DMS114 treated with DMSO at 0.1 percent for 48 hours (cell line): ENCODE measurements around the gene RLF.

Source experiments
- DNase-seq: peaks from one replicate; lab custom pipeline; 2025; ENCODE audit not compliant: unreplicated experiment; lab: John Stamatoyannopoulos, UW

The RLF gene, protein sequence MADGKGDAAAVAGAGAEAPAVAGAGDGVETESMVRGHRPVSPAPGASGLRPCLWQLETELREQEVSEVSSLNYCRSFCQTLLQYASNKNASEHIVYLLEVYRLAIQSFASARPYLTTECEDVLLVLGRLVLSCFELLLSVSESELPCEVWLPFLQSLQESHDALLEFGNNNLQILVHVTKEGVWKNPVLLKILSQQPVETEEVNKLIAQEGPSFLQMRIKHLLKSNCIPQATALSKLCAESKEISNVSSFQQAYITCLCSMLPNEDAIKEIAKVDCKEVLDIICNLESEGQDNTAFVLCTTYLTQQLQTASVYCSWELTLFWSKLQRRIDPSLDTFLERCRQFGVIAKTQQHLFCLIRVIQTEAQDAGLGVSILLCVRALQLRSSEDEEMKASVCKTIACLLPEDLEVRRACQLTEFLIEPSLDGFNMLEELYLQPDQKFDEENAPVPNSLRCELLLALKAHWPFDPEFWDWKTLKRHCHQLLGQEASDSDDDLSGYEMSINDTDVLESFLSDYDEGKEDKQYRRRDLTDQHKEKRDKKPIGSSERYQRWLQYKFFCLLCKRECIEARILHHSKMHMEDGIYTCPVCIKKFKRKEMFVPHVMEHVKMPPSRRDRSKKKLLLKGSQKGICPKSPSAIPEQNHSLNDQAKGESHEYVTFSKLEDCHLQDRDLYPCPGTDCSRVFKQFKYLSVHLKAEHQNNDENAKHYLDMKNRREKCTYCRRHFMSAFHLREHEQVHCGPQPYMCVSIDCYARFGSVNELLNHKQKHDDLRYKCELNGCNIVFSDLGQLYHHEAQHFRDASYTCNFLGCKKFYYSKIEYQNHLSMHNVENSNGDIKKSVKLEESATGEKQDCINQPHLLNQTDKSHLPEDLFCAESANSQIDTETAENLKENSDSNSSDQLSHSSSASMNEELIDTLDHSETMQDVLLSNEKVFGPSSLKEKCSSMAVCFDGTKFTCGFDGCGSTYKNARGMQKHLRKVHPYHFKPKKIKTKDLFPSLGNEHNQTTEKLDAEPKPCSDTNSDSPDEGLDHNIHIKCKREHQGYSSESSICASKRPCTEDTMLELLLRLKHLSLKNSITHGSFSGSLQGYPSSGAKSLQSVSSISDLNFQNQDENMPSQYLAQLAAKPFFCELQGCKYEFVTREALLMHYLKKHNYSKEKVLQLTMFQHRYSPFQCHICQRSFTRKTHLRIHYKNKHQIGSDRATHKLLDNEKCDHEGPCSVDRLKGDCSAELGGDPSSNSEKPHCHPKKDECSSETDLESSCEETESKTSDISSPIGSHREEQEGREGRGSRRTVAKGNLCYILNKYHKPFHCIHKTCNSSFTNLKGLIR (N-terminal part only)

DNA sequence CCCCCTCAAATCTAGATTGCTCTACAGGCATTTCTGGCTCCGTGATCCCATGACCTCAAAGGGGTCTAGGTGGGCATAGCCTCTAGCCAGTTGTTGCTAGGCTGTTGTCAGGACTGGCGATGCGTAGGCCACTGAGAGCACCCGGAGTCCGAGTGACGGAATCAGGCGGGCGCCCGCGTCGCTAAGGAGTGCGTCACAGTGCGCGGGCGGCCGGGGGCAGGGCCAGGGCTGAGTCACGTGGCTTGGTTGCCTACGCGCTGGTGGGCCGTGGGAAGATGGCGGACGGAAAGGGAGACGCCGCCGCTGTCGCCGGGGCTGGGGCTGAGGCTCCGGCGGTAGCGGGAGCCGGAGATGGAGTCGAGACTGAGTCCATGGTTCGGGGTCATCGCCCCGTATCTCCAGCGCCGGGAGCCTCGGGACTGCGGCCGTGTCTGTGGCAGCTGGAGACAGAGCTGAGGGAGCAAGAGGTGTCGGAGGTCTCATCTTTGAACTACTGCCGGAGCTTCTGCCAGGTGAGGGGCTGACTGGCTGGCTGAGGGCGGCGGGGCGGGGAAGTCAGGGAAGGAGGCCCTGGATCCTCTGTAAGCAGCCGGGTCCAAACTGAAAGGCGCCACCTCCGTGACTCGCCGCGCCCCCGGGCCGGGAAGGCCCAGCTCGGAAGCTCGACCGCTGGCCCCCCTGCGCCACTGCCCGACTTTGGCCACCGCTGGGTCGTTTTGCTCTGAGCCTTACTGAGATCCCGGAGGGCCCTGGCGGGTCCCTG is at the start of gene RLF:
Gene RLF (plus strand): TSS at position 263 of the 763 bp plus-strand sequence. CDS start 13 bp downstream, at position 276.
- peak; percentile 95 for DNase-seq

DNA sequence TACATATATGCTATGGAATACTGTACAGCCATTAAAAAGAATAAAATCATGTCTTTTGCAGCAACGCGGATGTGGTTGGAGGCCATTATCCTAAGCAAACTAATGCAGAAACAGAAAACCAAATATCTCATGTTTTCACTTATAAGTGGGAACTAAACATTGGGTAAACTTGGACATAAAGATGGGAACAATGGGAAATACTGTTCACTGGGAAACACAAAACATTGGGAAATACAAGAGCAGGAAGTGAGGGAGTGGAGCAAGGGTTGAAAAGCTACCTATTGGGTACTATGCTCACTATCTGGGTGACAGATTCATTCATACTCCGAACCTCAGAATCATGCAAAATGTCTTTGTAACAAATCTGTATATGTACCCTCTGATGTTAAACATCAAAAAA is 46.8 kb upstream of the RLF start:
- DNase-seq, result no peak

DNA sequence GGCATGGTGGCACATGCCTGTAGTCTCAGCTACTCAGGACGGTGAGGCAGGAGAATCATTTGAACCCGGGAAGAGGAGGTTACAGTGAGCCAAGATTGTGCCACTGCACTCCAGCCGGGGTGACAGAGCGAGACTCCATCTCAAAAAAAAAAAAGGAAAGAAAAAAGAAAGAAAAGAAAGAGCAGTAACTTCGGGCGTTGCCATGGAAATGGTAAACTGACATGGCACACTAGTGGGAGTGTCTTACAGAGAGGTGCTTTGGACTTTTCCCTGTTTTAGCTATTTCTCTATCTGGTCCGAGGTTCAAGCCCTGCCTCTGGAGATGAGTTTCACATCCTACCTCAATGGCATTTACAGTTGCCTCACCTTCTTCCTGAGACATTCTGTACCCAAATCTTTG is 41.1 kb upstream of the RLF start:
- no peak for DNase-seq

DNA sequence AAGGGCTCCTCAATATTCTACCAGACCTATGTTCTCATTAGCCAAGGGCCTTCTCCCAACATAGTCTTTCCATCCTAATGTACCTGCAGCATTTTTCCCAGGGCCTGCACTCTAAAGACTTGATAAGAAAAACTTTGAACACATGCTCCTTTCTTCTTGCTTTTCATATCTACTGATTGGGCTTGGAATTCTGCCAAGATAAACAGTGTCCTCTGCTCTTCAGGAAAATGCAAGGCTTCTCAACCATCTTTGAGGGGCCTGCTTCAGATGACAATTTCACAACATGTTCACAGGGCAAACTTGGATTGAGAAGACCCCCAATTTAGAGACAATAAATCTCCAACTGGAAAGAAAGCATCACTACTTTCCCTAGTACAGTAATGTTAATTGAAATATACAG is 38.3 kb upstream of the RLF start:
- DNase-seq, result no peak

DNA sequence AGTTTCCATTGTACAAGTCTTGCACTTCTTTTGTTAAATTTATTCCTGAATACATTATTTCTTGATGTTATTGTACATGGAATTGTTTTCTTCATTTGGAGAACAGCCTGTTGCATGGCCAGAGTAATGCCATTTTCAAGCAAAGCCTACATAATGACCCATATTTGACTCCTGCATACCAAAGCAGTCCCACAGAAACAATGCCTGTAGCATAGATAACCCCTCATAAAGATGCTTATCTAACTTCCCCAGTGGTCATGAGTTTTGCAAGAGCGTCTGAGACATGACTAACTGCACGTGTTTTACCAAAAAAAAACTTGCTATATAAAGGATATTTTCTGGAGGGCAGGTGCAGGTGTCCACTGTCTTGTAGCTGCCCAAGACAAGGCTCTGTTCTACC is 30.3 kb upstream of the RLF start:
- DNase-seq, result no peak

DNA sequence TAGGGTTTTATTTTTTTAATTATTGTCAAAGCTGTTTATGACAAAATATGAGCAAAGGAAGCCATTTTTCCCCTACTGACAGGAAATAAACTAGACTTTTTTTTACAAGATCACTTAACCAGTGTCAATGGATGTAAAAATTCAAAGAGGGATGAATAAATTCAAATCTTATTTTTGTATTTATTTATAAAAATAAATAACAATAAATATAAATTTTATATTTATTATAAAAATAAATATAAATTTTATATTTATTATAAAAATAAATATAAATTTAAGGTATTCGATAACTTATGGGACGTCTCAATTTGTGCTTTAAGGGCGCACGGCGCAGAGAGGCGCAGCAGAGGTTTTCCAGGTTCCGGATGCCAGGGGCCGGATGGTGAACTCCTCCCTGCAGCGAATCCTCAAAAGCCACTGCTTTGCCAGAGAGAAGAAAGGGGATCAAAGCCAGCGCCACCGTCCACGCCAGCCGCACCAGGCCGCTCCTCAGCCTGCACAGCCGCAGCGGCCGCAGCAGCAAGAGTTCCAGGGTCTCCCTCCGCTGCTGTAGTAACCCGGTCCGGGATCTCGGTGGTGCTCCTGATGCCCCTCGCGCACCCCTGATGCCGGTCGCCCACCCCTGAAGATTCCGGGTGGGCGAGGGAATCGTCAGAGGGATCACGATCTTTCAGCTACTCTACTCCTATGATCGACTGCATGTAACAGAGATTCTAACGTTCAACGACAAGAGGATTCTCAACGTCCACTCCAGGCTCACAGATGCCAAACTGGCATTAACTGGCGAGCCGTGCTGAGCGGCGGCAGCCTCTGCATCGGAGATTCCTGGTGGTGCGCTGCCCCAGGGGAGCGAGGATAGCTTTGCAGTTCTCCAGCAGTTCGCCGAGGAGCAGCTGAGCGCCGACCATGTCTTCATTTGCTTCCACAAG is 28.5 kb upstream of the RLF start:
- DNase-seq, result peak; percentile 40

DNA sequence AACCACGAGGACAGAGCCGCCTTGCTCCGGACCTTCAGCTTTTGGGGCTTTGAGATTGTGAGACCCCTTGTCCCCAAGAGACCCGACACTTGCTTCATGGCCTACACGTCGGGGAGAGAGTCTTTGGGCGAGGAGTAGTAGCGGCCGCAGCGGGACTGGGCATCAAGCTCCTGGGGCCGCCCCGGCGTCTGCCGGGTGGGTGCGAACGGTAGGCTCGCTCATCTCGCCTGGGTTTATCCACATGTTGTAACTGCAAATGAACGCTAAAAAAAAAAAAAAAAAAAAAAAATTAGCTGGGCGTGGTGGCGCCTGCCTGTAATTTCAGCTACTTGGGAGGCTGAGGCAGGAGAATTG is 27.9 kb upstream of the RLF start:
- no peak for DNase-seq

DNA sequence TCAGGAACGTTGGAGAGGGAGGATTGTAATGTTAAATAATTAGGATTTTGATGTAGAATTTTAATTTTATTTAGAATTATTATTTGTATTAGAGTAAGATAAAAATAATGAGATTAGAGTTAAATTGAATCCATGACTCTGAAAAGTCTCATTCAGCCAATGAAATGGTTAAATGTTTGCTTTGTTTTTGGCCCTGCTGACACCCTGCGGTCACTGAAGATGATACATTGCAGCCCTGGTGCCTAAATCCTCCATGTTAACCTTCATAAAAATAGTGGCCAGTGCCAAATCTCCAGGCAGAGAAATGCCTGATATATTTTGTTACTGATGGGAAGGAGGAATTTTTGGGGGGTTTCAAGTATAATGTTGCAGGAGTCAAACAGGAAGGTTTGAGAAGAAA is 27.3 kb upstream of the RLF start:
- no peak for DNase-seq

DNA sequence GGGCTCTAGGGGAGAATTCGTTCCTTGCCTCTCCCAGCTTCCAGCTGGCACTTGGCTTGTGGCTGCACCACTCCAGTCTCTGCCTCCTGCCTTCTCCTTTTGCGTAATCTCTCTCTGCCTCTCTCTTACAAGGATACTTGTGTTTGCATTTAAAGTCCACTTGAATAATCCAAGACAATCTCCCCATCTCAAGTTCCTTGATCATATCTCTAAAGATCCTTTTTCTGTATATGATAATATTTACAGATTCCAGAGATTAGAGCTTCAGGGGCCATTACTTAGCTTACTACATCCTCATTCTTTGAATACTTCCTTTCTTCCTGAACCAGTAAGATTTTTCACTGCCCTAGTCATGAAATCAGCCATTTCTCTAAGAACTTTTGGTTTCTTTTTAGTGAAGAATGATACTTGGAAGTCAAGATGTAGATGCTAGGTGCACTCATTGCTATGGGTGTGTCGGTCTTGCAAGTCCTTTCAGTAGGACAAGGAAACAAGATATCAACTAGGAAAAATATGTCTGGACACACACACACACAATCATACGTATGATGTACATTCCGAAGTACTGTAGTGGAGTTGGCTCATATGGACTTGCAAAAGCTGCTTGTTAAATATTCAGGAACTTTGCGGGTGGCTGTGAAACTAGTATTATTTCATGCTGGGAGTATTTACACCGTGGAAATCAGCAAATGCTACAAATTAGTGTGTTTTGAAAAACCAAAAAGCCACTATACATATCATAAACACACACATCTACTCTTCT is 20.8 kb upstream of the RLF start:
- no peak for DNase-seq

DNA sequence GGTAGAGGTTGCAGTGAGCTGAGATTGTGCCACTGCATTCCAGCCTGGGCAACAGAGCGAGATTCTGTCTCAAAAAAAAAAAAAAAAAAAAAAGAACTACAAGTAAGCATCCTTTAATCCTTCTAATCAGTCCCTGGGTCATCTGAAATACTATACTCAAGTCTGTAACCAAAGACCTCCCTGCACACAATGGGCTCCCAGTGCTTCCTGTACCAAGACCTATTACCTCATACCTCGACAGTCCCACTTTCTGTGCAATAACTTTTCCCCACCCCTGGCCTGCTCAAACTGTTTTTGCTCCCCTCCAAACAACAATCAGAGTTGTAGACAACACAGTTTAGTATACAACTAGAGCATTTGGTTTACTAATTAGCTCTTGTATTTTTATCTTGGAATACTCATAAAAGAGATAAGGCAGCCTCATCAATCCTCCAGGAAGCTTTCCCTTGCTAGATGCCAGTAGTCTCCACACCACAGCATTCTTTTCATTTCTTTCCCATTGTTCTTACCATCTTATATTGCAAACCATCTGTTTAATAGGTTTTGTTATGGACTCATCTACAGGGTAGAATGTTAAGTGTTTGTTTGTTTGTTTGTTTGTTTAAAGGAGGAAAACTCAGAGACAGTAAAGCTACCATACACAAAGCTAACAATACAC is 19.2 kb upstream of the RLF start:
- DNase-seq, result no peak

DNA sequence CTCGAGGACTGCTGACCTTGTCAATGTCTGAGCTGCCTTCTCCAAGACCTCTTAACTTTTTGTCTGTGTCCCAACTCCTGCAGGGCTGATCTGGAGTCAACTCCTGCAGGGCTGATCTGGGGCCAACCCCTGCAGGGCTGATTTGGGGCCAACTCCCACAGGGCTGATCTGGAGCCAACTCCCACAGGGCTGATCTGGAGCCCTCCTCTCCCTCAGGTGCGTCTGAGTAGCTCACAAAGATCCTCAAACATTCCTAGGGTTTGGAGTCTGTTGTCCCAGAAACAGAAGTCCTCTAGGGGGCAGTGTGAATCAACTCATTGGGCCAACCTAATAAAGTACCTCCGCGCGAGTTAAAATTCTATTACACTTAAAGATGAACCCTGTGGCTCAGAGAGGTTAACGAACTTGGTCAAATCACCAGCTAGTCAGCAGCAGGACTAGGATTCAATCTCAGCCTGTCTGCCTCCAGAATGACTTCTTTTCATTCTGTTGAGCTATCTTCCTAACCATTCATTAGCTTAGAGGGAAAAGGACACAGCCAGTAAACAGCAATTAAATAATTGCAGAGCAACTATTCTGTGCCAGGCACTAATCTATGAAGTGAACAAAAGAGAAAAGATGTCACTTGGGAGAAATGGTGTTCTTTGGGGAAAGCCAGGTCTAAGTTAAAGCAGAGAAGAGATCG is 17.2 kb upstream of the RLF start:
- DNase-seq, result peak; percentile 50

DNA sequence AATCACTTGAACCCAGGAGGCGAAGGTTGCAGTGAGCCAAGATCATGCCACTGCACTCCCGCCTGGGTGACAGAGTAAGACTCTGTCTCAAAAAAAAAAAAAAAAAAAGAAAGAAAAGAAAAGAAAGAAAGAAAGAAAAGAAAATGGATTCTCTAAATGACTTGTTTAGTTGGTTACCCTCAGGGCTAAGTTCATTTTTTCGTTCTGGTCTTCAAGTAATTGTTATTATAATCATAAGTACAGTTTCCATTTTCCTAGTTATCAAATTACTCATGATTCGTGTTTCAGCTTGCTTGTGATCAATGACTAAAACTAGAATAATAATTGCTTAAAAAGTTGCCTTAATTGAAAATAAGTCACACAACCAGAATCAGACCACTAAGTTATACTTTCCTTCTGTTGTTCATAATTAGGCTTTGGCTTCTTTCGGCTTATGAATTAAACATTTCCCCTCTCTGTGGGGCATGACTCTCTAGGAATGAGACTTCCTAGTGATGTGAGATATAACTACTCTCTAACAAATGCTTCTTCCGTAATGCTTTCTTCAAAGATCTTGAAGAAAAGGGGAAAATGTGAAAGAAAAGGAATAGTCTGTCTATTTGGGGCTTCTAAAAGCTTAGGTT is 9.6 kb upstream of the RLF start:
- no peak for DNase-seq

DNA sequence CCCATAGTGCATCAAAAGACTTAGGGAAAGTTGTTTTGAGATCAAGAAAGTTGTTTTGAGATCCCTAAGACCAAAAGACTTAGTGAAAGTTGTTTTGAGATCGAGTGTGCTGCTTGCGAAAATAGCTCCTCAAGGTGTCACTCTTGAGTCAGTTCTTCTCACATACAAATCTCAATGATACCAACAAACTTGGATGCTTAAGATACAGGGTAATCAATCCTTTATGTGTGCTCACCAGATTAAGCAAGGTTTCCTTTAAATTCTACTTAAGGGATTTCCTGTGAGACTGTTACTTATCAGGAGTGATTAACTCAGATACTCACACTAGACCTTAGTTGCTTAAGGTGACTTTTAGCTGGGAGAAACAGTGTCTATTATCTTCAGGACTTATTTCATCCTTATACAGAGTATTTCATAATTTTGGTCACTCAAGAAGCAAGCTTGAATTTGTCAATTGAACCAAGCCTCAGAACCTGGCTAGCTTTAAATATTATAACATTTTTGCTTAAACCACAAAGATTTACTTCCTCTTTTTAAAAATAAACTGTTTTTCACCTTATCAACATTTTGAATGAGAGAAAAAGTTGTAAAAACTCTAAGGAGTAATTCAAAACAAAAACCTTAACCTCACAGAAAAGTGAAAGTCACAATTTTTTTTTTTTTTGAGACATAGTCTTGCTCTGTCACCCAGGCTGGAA is 8.0 kb upstream of the RLF start:
- DNase-seq, result peak; percentile 65

DNA sequence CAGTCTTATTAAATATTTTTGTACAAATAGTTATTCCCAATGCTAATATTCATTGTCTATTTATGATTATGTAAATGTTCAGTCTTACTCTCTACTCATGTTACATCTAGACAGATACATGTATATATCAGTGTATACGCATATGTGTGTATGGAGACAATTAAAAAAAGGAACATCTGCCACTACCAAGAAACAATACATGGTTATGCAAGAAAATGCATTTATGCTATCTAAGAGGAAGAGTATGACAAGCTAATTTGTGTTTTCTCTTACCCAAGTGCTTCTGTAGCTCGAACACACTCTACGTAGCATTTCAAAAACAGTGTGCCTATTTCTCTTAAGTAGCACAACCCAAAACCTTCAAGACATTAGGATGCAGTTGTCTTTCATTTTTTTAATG is 6.1 kb upstream of the RLF start:
- no peak for DNase-seq

DNA sequence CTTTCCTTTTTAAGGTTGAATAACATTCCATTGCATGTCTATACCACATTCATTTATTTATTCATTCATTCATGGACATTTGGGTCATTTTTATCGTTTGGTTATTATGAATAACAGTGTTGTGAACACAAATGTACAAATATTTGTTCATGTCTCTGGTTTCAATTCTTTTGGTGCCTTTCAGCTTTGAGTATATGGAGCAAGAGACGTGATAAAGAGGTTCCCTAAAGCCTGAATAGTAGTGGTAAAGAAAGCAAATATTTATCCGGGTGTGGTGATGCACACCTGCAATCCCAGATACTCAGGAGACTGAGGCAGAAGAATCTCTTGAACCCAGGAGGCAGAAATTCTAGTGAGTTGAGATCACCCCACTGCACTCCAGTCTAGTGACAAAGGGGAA is 5.3 kb upstream of the RLF start:
- DNase-seq, result no peak

DNA sequence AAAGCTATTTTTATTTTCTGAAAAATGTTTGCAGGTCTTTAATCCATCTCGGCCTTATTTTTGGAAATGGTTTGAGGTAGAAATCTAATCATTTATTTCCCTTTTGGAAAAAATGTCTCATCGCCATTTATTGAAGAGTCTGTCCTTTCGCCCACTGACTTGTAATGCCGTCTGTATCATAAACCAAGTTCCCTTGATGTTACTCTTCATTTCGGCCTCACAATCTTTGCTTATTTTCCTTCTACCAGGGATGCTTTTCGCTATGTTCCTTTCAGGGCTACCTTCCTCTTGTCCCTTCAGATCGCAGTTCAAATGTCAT is 422 bp upstream of the RLF start:
- DNase-seq, result no peak

DNA sequence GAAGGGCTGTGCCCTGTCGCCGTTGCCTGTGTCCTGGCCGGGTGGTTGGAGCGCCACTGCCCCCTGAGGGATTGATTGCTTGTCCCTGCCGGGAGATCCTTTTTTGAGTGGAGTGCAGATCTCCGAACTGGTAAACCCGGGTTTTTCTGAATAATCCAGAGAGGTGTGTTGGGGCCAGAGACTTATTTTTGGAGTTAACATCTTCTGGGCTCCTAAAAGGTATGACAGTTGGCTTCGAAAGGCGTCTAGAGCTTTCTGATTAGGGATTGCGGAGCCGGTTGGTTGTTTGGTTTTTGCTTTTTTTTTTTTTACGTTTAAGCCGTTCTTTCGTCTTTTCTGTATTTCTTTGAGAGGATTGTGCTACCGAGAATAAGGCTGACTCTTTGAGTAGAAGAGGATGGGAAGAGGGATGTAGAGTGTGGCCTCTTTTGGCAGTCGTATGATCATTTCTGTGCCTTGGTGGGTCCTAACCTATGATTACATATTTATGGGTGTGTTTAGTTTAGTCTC is 756 bp downstream of the RLF start:
- no peak for DNase-seq
